Activated CD8-positive, alpha-beta memory T cell treated with anti-CD3 and anti-CD28 coated beads, Interleukin-2, amount 50 U/mL, for 1 hour (primary cell): Measurements from ENCODE around the gene CACNB2.

Source experiments
- DNase-seq: peaks from one replicate; pipeline ENCODE4 v3.0.0-alpha.2; 2020; ENCODE audit errors: extremely low read depth

The CACNB2 gene

GRCh38 chr10:18140149-18140956, at the start of gene CACNB2:
TSS of gene CACNB2 (plus strand) at chr10:18140424.
- DNase-seq, result no peak

- DNase-seq, result no peak
Measured at GRCh38 chr10:18094332-18094731, 45.9 kb upstream of the CACNB2 start.

GRCh38 chr10:18094793-18095192, 45.4 kb upstream of the CACNB2 start:
- no peak for DNase-seq

- DNase-seq, result no peak
Measured at GRCh38 chr10:18097524-18097923, 42.7 kb upstream of the CACNB2 start.

GRCh38 chr10:18098201-18098600, 42.0 kb upstream of the CACNB2 start:
- DNase-seq, result no peak

- DNase-seq, result no peak
Measured at GRCh38 chr10:18099415-18099814, 40.8 kb upstream of the CACNB2 start.

- DNase-seq, result no peak
Measured at GRCh38 chr10:18100669-18101068, 39.6 kb upstream of the CACNB2 start.

GRCh38 chr10:18102404-18102803, 37.8 kb upstream of the CACNB2 start:
- no peak for DNase-seq

- no peak for DNase-seq
Measured at GRCh38 chr10:18104223-18104872, 35.9 kb upstream of the CACNB2 start.

GRCh38 chr10:18109341-18109870, 30.8 kb upstream of the CACNB2 start:
- DNase-seq, result no peak

- no peak for DNase-seq
Measured at GRCh38 chr10:18113881-18114280, 26.3 kb upstream of the CACNB2 start.

- no peak for DNase-seq
Measured at GRCh38 chr10:18117276-18117675, 22.9 kb upstream of the CACNB2 start.

GRCh38 chr10:18122753-18123152, 17.5 kb upstream of the CACNB2 start:
- DNase-seq, result no peak

- no peak for DNase-seq
Measured at GRCh38 chr10:18133046-18133445, 7.2 kb upstream of the CACNB2 start.

GRCh38 chr10:18134509-18134908, 5.7 kb upstream of the CACNB2 start:
- DNase-seq, result no peak

GRCh38 chr10:18134921-18135320, 5.3 kb upstream of the CACNB2 start:
- no peak for DNase-seq

- DNase-seq, result no peak
Measured at GRCh38 chr10:18136073-18136791, 4.0 kb upstream of the CACNB2 start.

GRCh38 chr10:18137111-18137510, 3.1 kb upstream of the CACNB2 start:
- no peak for DNase-seq

GRCh38 chr10:18140957-18141845, 977 bp downstream of the CACNB2 start:
- DNase-seq, result no peak

- no peak for DNase-seq
Measured at GRCh38 chr10:18142151-18142550, 1.9 kb downstream of the CACNB2 start.

- no peak for DNase-seq
Measured at GRCh38 chr10:18144396-18144795, 4.2 kb downstream of the CACNB2 start.
